Epithelial cell of proximal tubule (primary cell): Measurements from ENCODE around the gene FBXL13. TPM values are rescaled to one million over a fixed set of nuclear protein-coding genes. Genes with fewer than 3 reads are reported as not detected.
"Not testable (repeated sequence)": the region's sequence is repeated elsewhere in the genome, so short reads cannot be mapped to it uniquely, and the experiment has no call there.

ENCODE experiments used
- DNase-seq: peaks from one replicate; pipeline ENCODE4 v3.0.0-alpha.2; 2011; ENCODE audit warnings: low read depth
- H3K4me3 ChIP-seq: 2 replicates; pipeline ENCODE4 v1.5.1; 2011; ENCODE audit warnings: low read depth, mild to moderate bottlenecking, low read length
- CTCF ChIP-seq: conservative IDR thresholded peaks from 2 replicates; pipeline ENCODE4 v1.5.1; 2012; ENCODE audit warnings: low read depth, mild to moderate bottlenecking, low read length
- total RNA-seq: library from RNA; depleted of rRNA; stranded (reverse); fragments of >200 nt; gene quantifications from 2 replicates; pipeline ENCODE4 v1.2.3, GENCODE V29; 2015

The FBXL13 gene
- total RNA-seq, 1 donor from 2014 or later, result 1.6 TPM

- H3K4me3 ChIP-seq, result no peak overlapping the region
- no peak for DNase-seq
- no peak for TF ChIP-seq CTCF
Measured at GRCh38 chr7:103051519-103051918, 23.1 kb downstream of the FBXL13 start.

- DNase-seq, result no peak
- no peak for TF ChIP-seq CTCF
- no peak overlapping the region for H3K4me3 ChIP-seq
Measured at GRCh38 chr7:103048833-103049232, 25.8 kb downstream of the FBXL13 start.

GRCh38 chr7:103041815-103042214 is 32.8 kb downstream of the FBXL13 start:
- not testable (repeated sequence) for DNase-seq, H3K4me3 ChIP-seq

GRCh38 chr7:103037823-103038739 is 36.5 kb downstream of the FBXL13 start:
- not testable (repeated sequence) for DNase-seq, H3K4me3 ChIP-seq

- H3K4me3 ChIP-seq, result no peak overlapping the region
- no peak for TF ChIP-seq CTCF
- DNase-seq, result no peak
Measured at GRCh38 chr7:103037476-103037822, 37.1 kb downstream of the FBXL13 start.

- not testable (repeated sequence) for H3K4me3 ChIP-seq, DNase-seq
Measured at GRCh38 chr7:103034318-103034717, 40.3 kb downstream of the FBXL13 start.

GRCh38 chr7:103031781-103032180 is 42.8 kb downstream of the FBXL13 start:
- no peak overlapping the region for H3K4me3 ChIP-seq
- no peak for DNase-seq
- no peak for TF ChIP-seq CTCF

- no peak for TF ChIP-seq CTCF
- DNase-seq, result no peak
- H3K4me3 ChIP-seq, result no peak overlapping the region
Measured at GRCh38 chr7:103031024-103031423, 43.6 kb downstream of the FBXL13 start.
